ENCODE results near the gene ITPR1. TPM values are rescaled to one million over a fixed set of nuclear protein-coding genes. Genes with fewer than 3 reads are reported as not detected.
"Not testable (repeated sequence)": the region's sequence is repeated elsewhere in the genome, so short reads cannot be mapped to it uniquely, and the experiment has no call there.

ITPR1 gene
- total RNA-seq, 1 experiment from 2014 or later = 8.7 TPM

DNA sequence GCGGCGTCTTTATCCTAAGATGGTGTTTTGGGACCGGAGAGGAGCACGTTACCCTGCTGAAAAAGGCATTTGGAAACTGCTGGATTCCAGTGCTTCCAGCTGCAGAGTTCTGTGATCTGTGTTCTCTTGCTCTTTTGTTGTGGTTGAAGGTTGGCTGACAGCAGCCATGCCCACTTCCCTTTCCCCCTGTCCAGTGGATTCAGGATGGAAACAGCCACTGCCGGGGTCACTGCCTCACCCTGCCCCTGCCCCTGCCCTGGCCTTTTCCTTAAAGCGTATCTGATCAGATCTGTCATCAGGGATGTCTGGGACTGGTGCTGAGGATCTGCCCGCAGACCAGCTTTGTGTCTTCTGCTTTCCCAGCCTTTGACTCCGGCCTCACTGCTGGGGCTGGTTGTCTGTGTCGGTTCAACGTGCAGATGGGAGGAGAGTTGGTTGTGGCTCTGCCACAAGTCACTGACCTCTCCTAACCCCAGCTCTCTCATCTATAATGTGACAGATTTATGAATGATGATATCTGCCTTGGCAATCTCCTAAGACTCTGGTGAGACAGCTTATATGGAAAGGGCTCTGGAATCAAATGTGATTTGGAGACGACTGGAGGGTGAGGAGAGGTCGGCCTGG, 266.7 kb downstream of the ITPR1 start:
- intact Hi-C loops (cut with micrococcal nuclease; ENCODE audit: unreplicated experiment) (no loop called here), in situ Hi-C loops (cut with HindIII; ENCODE audit: low pct_unique_long_range_greater_than_20kb, low sequenced_read_pairs) (no loop called here)
- TF ChIP-seq POLR2AphosphoS5 (IDR thresholded peaks at IDR 0.05; ENCODE audit: low read depth, low read length) (no peak), SIN3A (IDR thresholded peaks at IDR 0.05; ENCODE audit: borderline replicate concordance, insufficient read depth, low read depth, low read length) (no peak), CTCF (IDR thresholded peaks at IDR 0.05) (no peak), TCF7L2 (IDR thresholded peaks at IDR 0.05; ENCODE audit: low read depth, low read length) (no peak), REST (IDR thresholded peaks at IDR 0.05; ENCODE audit: insufficient read depth in 1 of 2, low read depth in 2 of 2, low read length in 1 of 2) (no peak)
- H3K27ac ChIP-seq (ENCODE audit: low read length) = no peak overlapping the region
- POLR2A ChIA-PET = no interaction called here
- CTCF ChIA-PET = no interaction called here
- H3K36me3 ChIP-seq (ENCODE audit: control insufficient read depth, insufficient read depth, low read length) = no peaks in the 10 kb centered on the region
- DNase-seq (ENCODE audit: low read depth, low spot score) (no peak), ATAC-seq (no peak)
- no peaks in the 10 kb centered on the region for H3K4me1 ChIP-seq (ENCODE audit: control insufficient read depth, insufficient read depth, low read length)
- no peaks in the 10 kb centered on the region for H3K27me3 ChIP-seq (ENCODE audit: control insufficient read depth, insufficient read depth, low read length)
- BruUV-seq (replicated peaks) = no TSS peak
- H3K4me3 ChIP-seq (ENCODE audit: low read depth in 2 of 2, low read length in 2 of 2) = no peak overlapping the region
- no peaks in the 10 kb centered on the region for H3K9me3 ChIP-seq (ENCODE audit: control insufficient read depth, insufficient read depth, low read depth, low read length)

- H3K27ac ChIP-seq (ENCODE audit: low read length) = no peak overlapping the region
- no peaks in the 10 kb centered on the region for H3K27me3 ChIP-seq (ENCODE audit: control insufficient read depth, insufficient read depth, low read length)
- no peaks in the 10 kb centered on the region for H3K9me3 ChIP-seq (ENCODE audit: control insufficient read depth, insufficient read depth, low read depth, low read length)
- DNase-seq (ENCODE audit: low read depth, low spot score) (no peak), ATAC-seq (no peak)
- in situ Hi-C loops (cut with HindIII; ENCODE audit: low pct_unique_long_range_greater_than_20kb, low sequenced_read_pairs) (no loop called here), intact Hi-C loops (cut with micrococcal nuclease; ENCODE audit: unreplicated experiment) (no loop called here)
- H3K36me3 ChIP-seq (ENCODE audit: control insufficient read depth, insufficient read depth, low read length) = no peaks in the 10 kb centered on the region
- BruUV-seq (replicated peaks) = no TSS peak
- no peaks in the 10 kb centered on the region for H3K4me1 ChIP-seq (ENCODE audit: control insufficient read depth, insufficient read depth, low read length)
- ChIA-PET POLR2A (no interaction called here), CTCF (no interaction called here)
- TF ChIP-seq SIN3A (IDR thresholded peaks at IDR 0.05; ENCODE audit: borderline replicate concordance, insufficient read depth, low read depth, low read length) = no peak
- no peak overlapping the region for H3K4me3 ChIP-seq (ENCODE audit: low read depth in 2 of 2, low read length in 2 of 2)
These were observed 268.6 kb downstream of the ITPR1 start for GRCh38 chr3:4761759-4762158.

DNA sequence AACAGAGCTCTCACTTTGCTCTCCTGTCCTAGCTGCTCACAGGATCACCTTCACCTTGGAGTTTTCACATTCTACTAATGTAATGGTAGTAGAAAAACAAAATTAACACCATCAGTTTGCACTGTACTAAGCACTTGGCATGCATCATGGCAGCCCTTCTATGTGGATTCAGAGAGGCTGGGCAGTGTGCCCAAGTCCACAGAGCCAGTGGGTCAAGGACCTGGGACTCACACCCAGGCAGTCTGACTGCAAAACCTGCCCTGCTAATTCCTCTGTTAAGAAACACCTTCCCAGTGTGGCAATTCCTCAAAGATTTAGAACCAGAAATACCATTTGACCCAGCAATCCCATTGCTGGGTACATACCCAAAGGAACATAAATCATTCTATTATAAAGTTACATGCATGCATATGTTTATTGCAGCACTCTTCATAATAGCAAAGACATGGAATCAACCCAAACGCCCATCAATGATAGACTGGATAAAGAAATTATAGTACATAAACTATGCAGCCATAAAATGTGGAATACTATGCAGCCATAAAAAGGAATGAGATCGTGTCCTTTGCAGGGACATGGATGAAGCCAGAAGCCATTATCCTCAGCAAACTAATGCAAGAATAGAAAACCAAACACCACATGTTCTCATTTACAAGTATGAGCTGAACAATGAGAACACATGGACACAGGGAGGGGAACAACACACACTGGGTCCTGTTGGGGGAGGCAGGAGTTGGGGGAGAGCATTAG, 269.5 kb downstream of the ITPR1 start:
- ATAC-seq; H3K27me3 ChIP-seq (ENCODE audit: control insufficient read depth, insufficient read depth, low read length); intact Hi-C loops (cut with micrococcal nuclease; ENCODE audit: unreplicated experiment); H3K4me1 ChIP-seq (ENCODE audit: control insufficient read depth, insufficient read depth, low read length); DNase-seq (ENCODE audit: low read depth, low spot score); H3K4me3 ChIP-seq (ENCODE audit: low read depth in 2 of 2, low read length in 2 of 2); H3K36me3 ChIP-seq (ENCODE audit: control insufficient read depth, insufficient read depth, low read length); H3K9me3 ChIP-seq (ENCODE audit: control insufficient read depth, insufficient read depth, low read depth, low read length); H3K27ac ChIP-seq (ENCODE audit: low read length); CTCF ChIA-PET; in situ Hi-C loops (cut with HindIII; ENCODE audit: low pct_unique_long_range_greater_than_20kb, low sequenced_read_pairs); BruUV-seq (replicated peaks); POLR2A ChIA-PET: not testable (repeated sequence)

All from Panc1 (cell line).